Astrocyte (in vitro differentiated cells and primary cell): ENCODE results near the gene TMEM217.

ENCODE experiments used
- EZH2 ChIP-seq: IDR thresholded peaks from 2 replicates; pipeline ENCODE4 v1.6.1; 2012; ENCODE audit warnings: mild to moderate bottlenecking, low read length, inconsistent platforms; ENCODE audit not compliant: insufficient read depth
- TF ChIP-seq, protein P1 (sequence below): IDR thresholded peaks from 2 replicates; pipeline ENCODE4 v1.5.1; 2011; ENCODE audit warnings: low read depth, mild to moderate bottlenecking, inconsistent platforms, low read length, moderate library complexity; ENCODE audit not compliant: insufficient read depth

DNA sequence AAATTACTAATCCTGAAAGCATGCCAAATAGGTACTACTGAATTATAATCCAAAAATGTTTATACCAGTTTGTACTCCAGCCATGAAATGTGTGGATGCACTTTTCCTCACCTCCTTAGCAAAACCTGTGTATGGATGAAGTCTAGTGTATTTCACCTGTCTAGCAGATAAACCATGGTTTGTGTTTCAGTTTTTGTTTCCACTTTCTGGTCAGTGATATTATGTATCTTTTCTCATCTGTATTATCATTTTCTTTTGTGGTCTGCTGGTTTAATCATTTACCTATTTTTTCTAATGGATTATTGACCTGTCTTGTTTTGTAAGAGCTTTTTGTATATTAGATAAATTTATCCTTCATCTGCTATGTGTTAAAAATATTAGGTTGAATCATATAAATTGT is 41.0 kb upstream of the TMEM217 start:
- TF ChIP-seq, protein P1, sequence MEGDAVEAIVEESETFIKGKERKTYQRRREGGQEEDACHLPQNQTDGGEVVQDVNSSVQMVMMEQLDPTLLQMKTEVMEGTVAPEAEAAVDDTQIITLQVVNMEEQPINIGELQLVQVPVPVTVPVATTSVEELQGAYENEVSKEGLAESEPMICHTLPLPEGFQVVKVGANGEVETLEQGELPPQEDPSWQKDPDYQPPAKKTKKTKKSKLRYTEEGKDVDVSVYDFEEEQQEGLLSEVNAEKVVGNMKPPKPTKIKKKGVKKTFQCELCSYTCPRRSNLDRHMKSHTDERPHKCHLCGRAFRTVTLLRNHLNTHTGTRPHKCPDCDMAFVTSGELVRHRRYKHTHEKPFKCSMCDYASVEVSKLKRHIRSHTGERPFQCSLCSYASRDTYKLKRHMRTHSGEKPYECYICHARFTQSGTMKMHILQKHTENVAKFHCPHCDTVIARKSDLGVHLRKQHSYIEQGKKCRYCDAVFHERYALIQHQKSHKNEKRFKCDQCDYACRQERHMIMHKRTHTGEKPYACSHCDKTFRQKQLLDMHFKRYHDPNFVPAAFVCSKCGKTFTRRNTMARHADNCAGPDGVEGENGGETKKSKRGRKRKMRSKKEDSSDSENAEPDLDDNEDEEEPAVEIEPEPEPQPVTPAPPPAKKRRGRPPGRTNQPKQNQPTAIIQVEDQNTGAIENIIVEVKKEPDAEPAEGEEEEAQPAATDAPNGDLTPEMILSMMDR, result no peak
- no peak for TF ChIP-seq EZH2
